A673 (cell line): ENCODE data around the gene IMMP2L.

Experiments used
- EZH2 ChIP-seq: fragments of 200-600 bp; sonication (generic); IDR thresholded peaks from 2 replicates; pipeline ENCODE4 v1.6.1; 2017; ENCODE audit warnings: borderline replicate concordance, low read depth, mild to moderate bottlenecking, mixed read lengths, antibody characterized with exemption, low read length; ENCODE audit not compliant: poor library complexity, severe bottlenecking
- TF ChIP-seq, protein P1 (sequence below): fragments of 300-800, 200-600 bp; sonication (generic); conservative IDR thresholded peaks from 2 replicates; pipeline ENCODE4 v1.5.1; 2017; ENCODE audit warnings: low read depth, mild to moderate bottlenecking, antibody characterized with exemption, low read length, moderate library complexity, mixed read lengths

DNA sequence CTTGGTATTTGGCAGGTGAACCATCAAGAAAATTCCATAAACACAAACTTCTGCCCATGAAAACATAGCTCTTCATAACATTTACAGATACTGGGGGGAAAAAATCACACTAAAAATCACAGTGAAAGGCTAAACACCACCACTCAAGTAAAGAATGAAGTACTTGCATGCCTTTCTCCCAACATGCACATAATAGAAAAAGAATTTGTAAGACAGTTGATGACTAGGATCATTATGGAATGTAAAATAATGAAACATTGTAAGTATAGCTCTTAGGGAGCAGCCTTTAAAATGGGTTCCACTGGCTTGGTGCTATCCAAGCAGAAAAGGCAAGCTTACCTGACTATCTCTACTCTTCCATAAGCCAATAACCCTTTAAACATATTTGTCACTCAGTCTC, 771.3 kb downstream of the IMMP2L start:
- TF ChIP-seq, protein P1, sequence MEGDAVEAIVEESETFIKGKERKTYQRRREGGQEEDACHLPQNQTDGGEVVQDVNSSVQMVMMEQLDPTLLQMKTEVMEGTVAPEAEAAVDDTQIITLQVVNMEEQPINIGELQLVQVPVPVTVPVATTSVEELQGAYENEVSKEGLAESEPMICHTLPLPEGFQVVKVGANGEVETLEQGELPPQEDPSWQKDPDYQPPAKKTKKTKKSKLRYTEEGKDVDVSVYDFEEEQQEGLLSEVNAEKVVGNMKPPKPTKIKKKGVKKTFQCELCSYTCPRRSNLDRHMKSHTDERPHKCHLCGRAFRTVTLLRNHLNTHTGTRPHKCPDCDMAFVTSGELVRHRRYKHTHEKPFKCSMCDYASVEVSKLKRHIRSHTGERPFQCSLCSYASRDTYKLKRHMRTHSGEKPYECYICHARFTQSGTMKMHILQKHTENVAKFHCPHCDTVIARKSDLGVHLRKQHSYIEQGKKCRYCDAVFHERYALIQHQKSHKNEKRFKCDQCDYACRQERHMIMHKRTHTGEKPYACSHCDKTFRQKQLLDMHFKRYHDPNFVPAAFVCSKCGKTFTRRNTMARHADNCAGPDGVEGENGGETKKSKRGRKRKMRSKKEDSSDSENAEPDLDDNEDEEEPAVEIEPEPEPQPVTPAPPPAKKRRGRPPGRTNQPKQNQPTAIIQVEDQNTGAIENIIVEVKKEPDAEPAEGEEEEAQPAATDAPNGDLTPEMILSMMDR = no peak
- no peak for TF ChIP-seq EZH2
